SK-N-SH treated with all-trans-retinoic acid at 6 μM for 48 hours (cell line): ENCODE data around the gene LIFR.

ENCODE experiments used
- GLIS3 ChIP-seq: fragments of 250-450 bp; sonication (Bioruptor Pico); IDR thresholded peaks from 2 replicates; pipeline ENCODE4 v1.5.0; 2020; ENCODE audit warnings: mild to moderate bottlenecking, moderate library complexity
- POU6F1 ChIP-seq: fragments of 250-450 bp; sonication (Bioruptor Pico); IDR thresholded peaks from 2 replicates; pipeline ENCODE4 v1.8.0; 2021; ENCODE audit warnings: low read depth, mild to moderate bottlenecking, moderate library complexity, borderline replicate concordance
- ZFP30 ChIP-seq: fragments of 450-650 bp; formaldehyde crosslinking; IDR thresholded peaks from 2 replicates; pipeline ENCODE4 v1.5.0; 2022; ENCODE audit warnings: mild to moderate bottlenecking, moderate library complexity
- ZNF565 ChIP-seq: fragments of 450-650 bp; formaldehyde crosslinking; conservative IDR thresholded peaks from 2 replicates; pipeline ENCODE4 v1.5.0; 2020; ENCODE audit warnings: low read depth, mild to moderate bottlenecking, moderate library complexity

GRCh38 chr5:38438757-38439156, 117.7 kb downstream of the LIFR start:
- TF ChIP-seq POU6F1 (CRISPR knock-in tag): no peak
- no peak for TF ChIP-seq GLIS3 (CRISPR knock-in tag)
- no peak for TF ChIP-seq ZFP30
- TF ChIP-seq ZNF565 (CRISPR knock-in tag): no peak
